22Rv1 (cell line): ENCODE results near the gene CENPV.

Experiments used
- H3K27ac ChIP-seq: fragments of 450-650 bp; 2 replicates; pipeline ENCODE4 v1.5.1; 2017
- ZFX ChIP-seq: fragments of 450-650 bp; IDR thresholded peaks from 2 replicates; pipeline ENCODE4 v1.6.1; 2017; ENCODE audit warnings: antibody characterized with exemption, borderline replicate concordance
- TF ChIP-seq, protein P1 (sequence below): fragments of 450-650 bp; IDR thresholded peaks from 2 replicates; pipeline ENCODE4 v1.5.1; 2017; ENCODE audit warnings: mild to moderate bottlenecking

CENPV gene

DNA sequence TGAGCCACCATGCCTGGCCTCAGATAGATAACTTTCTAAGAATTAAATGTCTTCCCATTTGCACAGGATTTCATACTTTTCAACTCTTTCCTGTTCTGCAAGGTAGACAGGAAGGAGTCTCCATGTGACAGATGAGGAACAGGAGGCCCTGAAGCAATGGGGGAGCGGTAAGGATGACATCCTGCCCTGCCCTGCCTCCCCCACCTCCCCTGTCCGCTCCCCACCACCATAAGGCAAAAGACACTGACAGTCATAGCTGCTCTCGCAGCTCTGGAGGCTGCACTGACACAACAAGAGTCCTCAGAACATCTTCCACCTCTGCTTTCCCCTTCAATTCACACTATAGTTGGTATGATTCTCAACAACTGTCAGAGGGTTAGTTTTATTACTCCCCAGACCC, 9.7 kb downstream of the CENPV start:
- H3K27ac ChIP-seq: no peak overlapping the region
- TF ChIP-seq ZFX: no peak

DNA sequence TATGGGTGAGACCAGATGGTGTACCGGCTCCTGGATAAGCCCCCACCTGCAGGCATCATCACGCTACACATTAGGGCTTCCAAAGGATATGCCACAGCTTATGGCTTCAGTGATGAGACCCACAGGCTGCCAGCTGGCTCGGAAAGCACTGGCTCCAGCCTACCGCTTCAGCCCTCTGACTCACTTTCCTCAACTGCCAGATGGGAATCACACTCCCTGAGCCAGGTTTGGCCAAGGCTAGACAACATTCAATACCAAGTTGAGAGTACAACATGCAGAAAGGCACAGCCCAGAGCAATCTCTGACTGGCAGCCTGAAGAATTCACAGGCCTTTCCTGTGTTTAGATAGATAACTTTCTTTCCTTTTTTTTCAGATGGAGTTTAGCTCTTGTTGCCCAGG, 10.3 kb downstream of the CENPV start:
- TF ChIP-seq, protein P1, sequence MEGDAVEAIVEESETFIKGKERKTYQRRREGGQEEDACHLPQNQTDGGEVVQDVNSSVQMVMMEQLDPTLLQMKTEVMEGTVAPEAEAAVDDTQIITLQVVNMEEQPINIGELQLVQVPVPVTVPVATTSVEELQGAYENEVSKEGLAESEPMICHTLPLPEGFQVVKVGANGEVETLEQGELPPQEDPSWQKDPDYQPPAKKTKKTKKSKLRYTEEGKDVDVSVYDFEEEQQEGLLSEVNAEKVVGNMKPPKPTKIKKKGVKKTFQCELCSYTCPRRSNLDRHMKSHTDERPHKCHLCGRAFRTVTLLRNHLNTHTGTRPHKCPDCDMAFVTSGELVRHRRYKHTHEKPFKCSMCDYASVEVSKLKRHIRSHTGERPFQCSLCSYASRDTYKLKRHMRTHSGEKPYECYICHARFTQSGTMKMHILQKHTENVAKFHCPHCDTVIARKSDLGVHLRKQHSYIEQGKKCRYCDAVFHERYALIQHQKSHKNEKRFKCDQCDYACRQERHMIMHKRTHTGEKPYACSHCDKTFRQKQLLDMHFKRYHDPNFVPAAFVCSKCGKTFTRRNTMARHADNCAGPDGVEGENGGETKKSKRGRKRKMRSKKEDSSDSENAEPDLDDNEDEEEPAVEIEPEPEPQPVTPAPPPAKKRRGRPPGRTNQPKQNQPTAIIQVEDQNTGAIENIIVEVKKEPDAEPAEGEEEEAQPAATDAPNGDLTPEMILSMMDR: no peak
- TF ChIP-seq ZFX: no peak
- H3K27ac ChIP-seq: no peak overlapping the region

DNA sequence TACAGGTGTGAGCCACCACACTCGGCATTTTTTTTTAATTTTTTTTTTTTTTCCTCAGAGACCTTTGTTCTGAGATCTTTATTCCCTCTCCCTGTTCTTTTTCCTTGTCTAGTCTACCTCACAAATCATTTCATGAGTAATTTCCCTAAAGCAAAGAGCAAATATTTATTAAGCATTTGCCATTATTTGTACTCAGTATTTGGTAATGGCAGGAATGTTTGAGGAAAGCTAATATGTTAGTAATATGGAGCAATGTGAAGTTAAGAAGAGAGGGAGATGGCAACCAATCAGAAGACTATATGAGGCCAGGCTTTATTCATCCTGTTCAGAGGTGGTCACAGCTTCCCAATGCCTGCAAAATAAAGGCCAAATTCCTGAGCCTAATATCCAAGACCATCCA, 13.3 kb downstream of the CENPV start:
- H3K27ac ChIP-seq: peak overlapping the region; percentile 53
- TF ChIP-seq, protein P1: no peak
- no peak for TF ChIP-seq ZFX

DNA sequence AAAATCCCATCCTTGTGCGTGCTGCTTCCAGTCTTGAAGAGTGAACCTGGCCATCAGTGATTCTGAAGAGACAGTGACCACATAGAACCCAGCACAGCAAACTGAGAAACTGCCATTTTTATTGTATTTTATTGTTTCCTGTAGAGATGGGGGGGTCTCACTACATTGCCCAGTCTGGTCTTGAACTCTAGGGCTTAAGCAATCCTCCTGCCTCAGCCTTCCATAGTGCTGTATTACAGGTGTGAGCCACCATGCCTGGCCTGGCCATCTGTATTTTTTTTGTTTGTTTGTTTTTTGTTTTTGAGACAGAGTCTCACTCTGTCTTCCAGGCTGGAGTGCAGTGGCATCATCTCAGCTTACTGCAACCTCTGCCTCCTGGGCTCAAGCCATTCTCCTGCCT, 13.9 kb downstream of the CENPV start:
- H3K27ac ChIP-seq: peak overlapping the region; percentile 53
- TF ChIP-seq, protein P1: no peak
- TF ChIP-seq ZFX: no peak

DNA sequence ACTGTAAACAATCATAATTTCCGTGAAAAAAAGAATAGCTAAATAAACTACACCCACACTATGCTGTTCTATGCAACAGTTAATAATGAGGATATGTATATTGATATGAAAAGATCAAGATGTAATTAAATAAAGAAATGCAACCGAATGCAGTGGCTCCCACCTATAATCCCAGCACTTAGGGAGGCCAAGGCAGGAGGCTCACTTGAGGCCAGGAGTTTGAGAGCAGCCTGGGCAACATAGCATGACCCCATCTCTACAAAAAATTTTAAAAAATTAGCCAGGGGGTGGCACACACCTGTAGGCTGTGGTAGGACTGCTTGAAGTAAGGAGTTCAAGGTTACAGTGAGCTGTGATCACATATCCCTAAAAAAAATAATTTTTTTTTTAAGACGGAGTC, 14.9 kb downstream of the CENPV start:
- TF ChIP-seq, protein P1: no peak
- TF ChIP-seq ZFX: no peak
- no peak overlapping the region for H3K27ac ChIP-seq

DNA sequence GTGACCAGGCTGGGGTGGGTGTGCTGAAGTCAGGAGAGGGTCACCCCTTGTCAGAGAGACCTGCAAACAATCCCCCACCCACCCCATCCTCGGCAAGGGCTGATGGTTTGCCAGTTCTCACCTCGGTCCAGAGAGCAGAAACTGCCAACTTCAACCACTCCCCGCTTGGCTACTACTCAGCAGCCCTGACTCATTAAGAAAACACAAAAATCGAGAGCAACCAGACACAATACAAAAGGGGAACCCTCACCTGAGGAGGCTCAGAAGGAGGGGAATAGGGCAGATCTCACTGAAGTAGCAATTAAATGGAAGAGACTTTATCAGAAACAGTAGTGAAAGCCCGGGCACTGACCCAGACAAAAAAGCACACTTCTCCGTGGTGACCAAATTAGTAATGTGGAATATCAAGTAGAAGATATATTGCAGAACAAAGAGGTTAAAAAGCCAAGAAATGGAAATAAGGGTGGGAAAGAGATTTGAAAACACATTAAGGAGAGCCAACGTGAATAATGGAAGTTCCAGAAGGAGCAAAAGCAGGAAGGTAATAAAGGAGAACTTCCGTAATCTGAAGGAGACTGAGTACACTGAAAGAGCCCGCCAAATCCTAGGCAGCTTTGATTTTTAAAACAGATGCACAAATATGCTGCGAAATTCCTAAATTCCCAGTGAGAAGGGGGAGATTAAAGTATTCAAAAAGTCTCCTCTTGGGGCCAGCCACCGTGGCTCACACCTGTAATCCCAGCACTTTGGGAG, 23.6 kb downstream of the CENPV start:
- no peak overlapping the region for H3K27ac ChIP-seq
- TF ChIP-seq, protein P1: no peak
- TF ChIP-seq ZFX: no peak

DNA sequence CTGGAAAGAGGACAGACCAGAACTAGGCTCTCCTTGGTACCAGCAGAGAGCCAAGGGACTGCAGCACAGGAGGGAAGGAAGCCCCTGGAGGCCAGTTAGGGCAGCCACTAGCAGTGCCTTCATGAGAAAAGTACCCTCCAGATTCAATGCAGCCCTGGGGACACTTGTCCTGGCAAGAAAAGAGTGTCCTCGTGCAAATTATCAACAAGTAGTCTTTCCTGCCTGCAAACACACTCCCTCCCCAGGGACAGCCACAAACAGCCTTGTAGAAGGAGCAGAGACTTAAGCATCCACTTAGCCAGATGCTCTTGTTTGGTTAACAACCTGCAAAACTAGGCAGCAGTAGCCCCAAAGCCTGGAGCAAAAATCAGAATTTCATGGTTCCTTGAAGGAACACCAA, 24.3 kb downstream of the CENPV start:
- TF ChIP-seq, protein P1: no peak
- no peak for TF ChIP-seq ZFX
- no peak overlapping the region for H3K27ac ChIP-seq

DNA sequence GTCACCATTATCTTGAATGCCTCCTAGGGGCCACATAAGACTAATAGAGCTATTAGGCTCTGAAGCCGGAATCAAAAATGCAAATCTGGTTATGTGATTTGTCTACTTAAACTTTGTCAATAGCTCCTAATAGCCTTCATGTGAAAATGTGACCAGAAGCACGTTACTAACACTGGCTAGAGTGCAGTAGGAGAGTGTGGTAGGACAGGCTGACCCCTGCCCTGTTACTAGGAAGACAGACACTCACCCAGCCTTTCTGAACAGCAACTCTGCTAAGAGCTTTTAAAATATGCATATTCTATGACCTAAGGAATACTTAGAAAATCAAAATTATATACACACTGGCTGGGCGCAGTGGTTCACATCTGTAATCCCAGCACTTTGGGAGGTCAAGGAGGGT, 26.3 kb downstream of the CENPV start:
- no peak for TF ChIP-seq ZFX
- TF ChIP-seq, protein P1: no peak
- no peak overlapping the region for H3K27ac ChIP-seq
